Mucosa of gallbladder (tissue), 1 donor: ENCODE data around the gene ALKBH8. TPM values are rescaled to one million over a fixed set of nuclear protein-coding genes. Genes with fewer than 3 reads are reported as not detected.
"Not testable (repeated sequence)": the region's sequence is repeated elsewhere in the genome, so short reads cannot be mapped to it uniquely, and the experiment has no call there.

Experiments used
- DNase-seq: peaks from one replicate; pipeline ENCODE4 v3.0.0-alpha.2; 2020; ENCODE audit warnings: low spot score
- total RNA-seq: library from RNA; stranded (reverse); gene quantifications from one replicate; pipeline ENCODE4 v1.2.1, GENCODE V29; 2021
- donor health status: DM: no; HTN: no; CAD: no.

The ALKBH8 gene
- total RNA-seq, 1 donor from 2014 or later, result 5.2 TPM

DNA sequence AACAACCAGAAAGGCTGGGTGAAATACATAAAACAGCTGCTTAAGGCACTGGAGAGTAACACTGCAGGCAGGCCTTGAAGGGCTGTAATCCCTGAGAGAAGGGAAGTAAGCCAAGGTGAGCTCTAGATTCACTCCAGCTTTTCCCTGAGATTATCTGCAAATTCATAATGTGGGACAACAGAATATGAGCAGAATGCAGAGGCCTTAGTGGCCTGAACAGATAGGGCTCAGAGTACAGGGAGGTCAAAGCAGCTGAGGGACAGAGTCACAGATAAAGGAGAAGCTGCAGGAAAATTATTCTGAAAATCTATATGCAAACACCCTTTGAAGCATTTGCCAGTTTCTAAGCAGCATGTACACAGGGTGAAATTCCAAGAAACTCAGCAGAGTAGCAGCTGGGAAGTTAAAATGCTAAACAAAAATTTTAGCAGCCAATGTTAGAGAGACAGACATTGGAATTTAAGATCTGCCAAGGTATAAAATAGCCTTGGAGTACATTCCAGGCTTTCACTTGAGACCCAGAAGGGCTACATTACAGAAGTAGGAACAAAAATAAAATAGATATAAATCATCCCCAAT, 59.8 kb downstream of the ALKBH8 start:
- DNase-seq, result no peak

DNA sequence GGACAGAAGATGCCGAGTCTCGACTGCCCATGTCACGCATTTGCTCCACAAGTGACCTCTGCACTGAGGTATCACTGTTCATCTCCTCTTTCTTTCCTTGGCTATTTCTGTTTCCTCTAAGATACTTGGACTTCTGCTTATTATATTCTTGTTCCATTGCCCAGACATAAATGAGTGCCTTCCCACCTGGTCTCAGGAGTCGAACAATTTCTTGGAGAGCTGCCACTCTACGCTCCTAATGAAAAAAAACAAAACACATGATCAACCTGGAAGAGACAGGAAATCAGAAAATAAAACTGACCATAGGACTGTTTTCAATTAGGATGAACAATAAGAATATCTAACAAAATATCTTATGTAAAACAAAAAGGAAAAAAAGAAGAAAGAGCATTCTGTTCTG, 60.6 kb downstream of the ALKBH8 start:
- DNase-seq, result no peak

- DNase-seq, result no peak
These were observed 63.8 kb downstream of the ALKBH8 start for GRCh38 chr11:107501713-107502112.

DNA sequence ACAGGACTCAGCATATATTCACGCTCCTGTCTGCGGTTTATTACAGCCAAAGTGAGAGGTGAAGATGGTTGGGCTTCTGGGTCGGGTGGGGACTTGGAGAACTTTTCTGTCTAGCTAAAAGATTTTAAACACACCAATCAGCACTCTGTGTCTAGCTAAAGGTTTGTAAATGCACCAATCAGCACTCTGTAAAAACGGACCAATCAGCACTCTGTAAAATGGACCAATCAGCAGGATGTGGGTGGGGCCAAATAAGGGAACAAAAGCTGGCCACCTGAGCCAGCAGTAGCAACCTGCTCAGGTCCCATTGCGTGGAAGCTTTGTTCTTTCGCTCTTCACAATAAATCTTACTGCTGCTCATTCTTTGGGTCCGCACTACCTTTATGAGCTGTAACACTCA, 68.2 kb downstream of the ALKBH8 start:
- not testable (repeated sequence) for DNase-seq

- no peak for DNase-seq
These were observed 69.5 kb downstream of the ALKBH8 start for GRCh38 chr11:107496011-107496410.

- DNase-seq, result no peak
These were observed 71.5 kb downstream of the ALKBH8 start for GRCh38 chr11:107494055-107494454.

DNA sequence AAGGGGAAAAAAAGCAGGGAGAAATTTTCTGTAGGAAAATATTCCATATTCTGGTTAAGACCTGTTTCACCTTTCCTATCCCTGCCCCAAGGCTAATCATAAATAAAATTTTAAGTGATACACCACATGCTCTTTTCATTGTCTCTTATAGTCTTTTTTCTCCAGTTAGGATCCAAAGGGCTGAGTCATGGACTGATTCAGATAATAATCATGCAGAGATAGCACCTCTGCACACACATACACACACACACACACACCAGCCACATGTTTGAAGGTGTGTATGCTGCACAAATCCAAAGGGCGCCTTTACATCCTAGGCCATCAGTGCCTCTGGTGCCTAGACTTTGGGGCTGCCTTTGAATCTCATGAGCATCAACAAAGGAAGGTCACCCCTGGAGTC, 72.4 kb downstream of the ALKBH8 start:
- DNase-seq, result no peak

GRCh38 chr11:107490836-107491235, 74.7 kb downstream of the ALKBH8 start:
- no peak for DNase-seq

DNA sequence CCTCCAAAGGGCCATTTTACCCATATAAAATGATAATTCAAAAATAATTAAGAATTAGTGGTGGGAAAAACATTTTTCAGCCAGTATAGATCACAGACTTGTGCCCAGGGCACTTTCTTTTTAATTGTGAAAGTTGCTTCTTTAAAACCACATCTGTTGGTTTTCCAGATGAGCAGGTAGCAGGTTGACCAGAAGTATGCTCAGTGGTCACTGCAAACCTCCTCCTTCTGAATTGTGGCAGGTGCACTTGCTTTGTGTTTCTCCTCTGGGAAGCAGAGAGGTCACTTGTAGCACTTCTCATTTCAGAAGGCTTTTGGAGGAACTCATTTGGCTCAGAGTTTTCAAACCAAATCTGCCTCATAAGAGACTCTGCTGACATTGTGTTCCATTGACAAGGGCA, 83.3 kb downstream of the ALKBH8 start:
- DNase-seq, result no peak

GRCh38 chr11:107478922-107479321, 86.6 kb downstream of the ALKBH8 start:
- no peak for DNase-seq

GRCh38 chr11:107477820-107478219, 87.7 kb downstream of the ALKBH8 start:
- DNase-seq, result no peak

DNA sequence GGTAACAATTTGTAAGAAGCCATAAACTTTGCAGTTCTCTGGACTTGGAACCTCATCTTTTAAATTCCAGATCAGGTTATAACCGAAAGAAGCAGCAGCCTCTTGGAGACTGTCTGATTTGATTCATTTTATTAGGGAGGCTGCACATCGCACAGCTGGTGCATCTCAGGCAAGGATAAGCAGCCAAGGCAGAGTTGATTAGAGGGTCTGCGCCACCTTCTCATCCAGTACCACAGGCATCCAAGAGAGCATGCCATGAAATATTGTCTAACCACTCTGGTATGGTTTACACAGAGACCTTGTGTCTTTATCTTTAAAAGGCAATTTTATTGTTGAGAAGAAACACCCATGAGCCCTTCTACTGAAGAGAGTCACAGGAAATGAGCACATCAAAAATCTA, 91.7 kb downstream of the ALKBH8 start:
- no peak for DNase-seq

GRCh38 chr11:107472966-107473365, 92.6 kb downstream of the ALKBH8 start:
- DNase-seq, result no peak

DNA sequence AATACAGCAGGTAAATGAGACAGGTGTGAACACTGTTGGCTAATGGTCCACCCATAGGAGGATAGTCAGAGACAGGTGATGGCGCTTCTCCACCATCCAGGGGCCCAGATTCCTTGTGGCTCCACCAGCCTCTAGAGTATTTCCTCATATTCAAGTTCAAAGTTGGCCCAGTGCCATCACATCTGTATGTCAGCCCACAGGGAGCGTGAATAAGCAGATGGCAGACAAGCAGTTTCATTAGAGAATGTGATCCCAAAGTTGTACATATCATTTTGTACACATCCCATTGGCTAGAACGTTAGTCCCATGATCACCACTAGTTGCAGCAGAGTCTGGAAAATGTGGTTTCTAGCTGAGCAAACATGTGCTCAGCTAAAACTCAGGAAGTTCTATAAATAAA, 96.9 kb downstream of the ALKBH8 start:
- DNase-seq, result no peak

GRCh38 chr11:107467696-107468095, 97.8 kb downstream of the ALKBH8 start:
- DNase-seq, result no peak

DNA sequence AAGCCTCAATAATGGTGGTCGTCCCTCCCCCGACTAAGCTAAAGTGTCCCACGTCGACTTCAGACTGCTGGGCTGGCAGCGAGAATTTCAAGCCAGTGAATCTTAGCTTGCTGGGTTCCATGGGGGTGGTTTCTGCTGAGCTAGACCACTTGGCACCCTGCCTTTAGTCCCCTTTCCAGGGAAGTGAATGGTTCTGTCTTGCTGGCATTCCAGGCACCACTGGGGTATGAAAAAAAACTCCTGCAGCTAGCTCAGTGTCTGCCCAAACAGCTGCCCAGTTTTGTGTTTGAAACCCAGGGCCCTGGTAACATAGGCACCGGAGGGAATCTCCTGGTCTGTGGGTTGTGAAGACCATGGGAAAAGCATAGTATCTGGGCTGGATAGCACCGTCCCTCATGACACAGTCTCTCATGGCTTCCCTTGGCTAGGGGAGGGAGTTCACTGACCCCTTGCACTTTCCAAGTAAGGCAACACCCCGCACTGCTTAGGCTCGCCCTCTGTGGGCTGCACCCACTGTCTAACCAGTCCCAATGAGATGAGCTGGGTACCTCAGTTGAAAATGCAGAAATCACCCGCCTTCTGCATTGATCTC, 99.2 kb downstream of the ALKBH8 start:
- DNase-seq, result not testable (repeated sequence)

DNA sequence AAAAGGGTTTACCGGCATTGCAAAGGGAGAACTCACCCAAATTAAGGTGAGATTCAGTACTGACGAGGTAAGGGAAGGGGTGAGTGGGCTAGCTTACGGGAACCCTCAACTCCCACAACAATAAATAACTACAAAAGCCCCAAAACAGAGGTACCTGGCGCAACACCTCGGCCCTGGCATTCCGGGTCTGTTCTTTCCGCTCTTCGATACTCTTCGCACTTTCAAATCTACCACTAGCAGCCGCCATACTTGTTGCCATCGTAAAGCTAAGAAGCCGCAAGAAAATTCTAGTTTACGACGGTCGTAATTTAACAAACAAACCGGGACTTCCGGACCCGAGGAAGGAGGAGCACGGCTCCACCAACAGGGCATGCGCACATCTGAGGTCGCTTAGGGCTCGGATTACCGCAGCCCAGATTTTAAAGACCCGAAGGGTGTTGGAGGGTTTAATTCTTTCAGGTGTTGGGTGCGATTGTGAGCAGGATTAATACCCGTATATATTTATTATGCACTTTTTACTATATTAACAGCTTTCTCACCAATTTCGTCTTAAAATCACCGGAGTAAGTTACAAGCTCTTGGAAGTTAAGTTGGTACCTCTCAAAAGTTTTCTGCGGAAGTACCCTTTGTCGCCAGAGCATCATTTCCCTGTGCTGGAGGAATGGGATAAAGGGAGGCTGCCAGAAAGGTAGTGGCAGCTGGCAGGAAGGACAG, 107.8 kb downstream of the ALKBH8 start, which contains the start of gene CWF19L2:
TSS of gene CWF19L2 (minus strand) at position 268 of the 714 bp plus-strand sequence. CDS start at position 259, 9 bp downstream.
- DNase-seq, result peak; percentile 94

GRCh38 chr11:107457205-107457557, 108.4 kb downstream of the ALKBH8 start:
- no peak for DNase-seq

- no peak for DNase-seq
These were observed 111.8 kb downstream of the ALKBH8 start for GRCh38 chr11:107453594-107454286.
